Measurements from ENCODE around the gene DNAJB2.
A peak's percentile ranks its signal among the peaks of the same experiment; 100 is the strongest.
"Not testable (repeated sequence)": the region's sequence is repeated elsewhere in the genome, so short reads cannot be mapped to it uniquely, and the experiment has no call there.

Gene DNAJB2

DNA sequence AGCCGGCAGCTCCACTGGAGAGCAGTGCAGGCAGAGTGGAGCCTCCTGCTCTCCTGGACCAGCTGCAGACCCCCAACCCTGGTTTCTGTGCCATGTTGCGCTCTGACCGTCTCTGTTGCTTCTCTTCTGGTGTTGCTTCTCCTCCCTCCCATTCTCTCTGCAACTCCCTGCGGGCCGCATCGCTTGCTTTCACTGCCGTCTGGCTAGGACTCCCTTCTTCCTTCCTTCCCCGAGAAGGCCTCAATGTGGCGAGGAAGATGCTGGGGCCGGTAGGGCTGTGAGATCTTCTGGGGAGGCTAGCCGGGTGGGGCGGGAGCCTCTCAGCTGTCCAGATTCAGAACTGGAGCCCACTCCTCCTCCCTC is 6.2 kb downstream of the DNAJB2 start:
- no peak for DNase-seq (ENCODE audit: low read depth in 2 of 2)

DNA sequence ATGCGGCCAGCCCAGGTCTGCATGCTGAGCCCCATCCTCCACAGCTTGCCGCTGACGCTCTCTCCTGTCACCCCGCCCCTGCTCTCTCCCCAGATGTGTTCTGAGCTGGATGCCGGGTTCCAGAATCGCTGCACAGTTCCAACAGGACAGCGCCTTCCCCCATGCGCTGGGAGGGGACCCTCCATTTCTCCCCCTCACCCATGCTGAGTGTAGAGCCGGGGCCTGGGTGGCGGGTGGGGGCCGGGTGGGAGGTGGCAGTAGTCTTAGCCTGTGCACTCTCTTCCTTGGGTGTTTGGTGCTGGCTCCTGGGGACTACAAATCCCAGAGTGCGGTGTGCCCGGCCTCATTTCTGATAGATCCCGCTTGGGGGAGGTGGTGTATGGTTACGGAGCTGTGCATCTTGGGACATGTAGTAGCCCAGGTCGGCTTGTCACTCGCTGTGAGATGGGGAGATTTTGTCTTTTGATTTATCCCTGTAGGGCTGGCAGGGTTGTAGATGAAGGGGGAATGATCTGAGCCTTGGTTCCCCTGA is 6.8 kb downstream of the DNAJB2 start:
- no peak for DNase-seq (ENCODE audit: low read depth in 2 of 2)

DNA sequence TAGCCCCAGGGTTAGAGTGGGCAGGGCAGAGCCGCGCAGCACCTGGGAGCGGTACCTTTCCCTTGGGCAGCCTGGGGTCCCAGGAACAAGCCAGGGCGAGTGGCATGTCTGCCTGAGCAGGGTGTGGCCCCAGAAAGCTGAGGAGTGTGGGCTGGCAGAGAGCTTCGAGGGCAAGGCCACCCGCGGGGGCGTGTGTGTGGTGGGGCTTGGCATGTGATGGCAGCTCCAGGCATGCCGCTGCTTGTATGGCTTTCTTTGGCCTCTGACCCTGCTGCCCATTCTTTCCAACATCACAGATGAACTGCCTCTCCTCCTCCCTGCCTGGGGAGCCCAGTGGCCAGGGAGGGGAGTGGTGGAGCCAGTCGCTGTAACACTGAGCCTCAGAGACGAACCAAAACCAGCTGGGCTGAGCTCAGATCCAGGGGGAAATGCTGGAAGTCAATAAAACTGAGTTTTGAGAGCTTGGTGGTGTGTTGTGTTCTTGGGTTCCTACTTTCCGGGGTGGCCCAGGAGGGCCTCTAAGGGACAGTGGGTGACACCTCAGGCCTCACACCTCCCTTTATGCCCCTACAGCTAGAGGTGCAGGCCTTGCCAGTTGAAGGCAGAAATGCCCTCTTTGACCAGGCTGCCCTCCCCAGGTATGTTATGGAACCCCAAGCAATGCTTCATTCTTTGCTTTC is 7.4 kb downstream of the DNAJB2 start:
- no peak for DNase-seq (ENCODE audit: low read depth in 2 of 2)

DNA sequence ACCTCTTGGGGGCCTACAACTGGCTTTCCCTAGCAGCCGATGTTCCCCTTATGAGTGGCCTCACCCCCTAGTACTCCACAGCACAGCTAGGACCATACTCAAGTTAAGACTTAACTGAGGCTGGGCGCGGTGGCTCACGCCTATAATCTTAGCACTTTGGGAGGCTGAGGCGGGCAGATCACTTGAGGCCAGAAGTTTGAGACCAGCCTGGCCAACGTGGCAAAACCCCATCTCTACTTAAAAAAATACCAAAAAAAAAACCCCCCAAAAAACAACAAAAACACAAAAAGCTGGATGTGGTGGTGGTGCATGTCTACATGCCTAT is 7.9 kb downstream of the DNAJB2 start:
- DNase-seq (ENCODE audit: low read depth in 2 of 2), result not testable (repeated sequence)

DNA sequence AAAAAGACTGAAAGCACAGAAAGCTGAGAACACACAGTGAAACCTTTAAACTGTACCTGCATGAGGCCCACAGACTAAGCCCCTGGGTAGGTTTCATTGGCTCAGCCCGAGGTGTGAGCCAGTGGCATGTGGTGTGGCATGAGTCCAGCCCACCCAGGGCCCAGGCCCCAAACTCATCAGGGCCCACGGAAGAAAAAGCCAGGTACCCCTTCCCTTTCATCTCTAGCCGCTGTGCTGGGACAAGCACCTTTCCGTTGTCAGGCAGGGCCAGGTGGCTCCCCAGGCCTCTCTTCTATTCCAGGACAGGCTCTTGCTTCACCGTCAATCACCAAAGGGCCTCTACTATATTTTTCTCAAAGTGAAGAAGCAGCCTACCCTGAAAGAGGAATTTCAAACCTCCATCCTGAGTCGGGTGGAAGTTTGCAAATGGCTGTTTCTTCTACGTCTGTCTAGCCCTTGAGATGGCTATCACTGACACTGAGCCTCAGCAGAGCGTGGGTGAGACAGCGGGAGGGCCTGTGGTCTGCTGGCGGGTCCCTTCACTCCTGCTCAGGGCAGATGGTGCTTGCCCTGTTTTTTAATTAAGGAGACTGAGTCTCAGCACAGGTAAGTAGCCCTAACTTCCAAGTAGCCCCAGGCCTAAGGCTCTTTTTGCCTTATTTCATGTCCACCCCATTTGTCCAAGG is 8.6 kb downstream of the DNAJB2 start:
- DNase-seq (ENCODE audit: low read depth in 2 of 2), result no peak

DNA sequence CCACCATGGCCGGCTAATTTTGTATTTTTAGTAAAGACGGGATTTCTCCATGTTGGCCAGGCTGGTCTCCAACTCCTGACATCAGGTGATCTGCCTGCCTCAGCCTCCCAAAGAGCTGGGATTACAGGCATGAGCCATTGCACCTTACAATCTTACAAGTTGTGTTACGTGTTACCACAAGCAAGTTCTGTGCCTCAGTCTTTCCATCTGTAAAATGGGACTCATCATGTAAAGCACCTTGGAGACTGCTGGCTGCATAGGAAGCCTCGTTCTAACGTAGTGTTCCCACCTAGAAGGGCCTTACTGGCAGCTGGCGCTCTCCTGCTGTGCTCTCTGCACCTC is 10.0 kb downstream of the DNAJB2 start:
- no peak for DNase-seq (ENCODE audit: low read depth in 2 of 2)

DNA sequence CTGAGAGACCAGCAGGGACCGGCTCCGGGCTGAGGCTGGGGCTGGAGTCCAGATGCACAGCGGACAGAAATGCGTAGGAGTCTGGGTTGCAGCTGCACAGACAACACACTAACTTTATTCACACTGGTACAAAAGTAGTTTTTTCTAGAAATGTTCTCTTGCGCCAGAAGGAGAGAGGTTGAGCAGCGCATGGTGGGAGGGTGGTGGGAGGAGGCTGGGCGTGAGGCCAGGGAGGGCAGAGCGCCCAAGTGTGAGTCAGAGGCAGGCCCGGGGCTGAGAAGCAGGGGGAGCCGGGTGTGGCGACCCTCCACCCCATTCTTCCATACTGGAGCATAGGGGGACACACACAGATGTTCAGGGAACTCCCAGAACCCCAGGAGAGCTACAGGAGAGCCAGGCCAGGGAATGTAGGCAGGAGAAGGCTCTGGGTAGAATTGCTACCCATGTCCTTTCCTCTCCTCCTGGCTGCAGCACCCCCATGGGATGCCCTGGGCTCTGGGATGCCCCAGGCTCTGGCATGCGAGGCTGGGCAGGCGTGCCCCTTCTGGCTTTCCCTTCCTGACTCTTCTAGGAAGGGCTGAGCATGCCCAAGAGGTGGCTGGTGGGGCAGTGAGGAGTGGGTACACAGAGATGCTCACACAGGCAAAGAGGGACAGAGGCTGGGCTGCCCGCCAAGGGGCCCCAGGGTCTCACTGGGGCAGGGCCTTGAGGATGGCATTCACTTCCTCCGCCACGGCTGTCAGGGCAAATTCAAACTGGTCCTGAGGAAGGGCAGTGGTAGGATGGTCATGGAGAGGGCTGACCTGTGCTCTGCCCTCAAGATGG is 10.6 kb downstream of the DNAJB2 start:
- DNase-seq (ENCODE audit: low read depth in 2 of 2), result no peak

DNA sequence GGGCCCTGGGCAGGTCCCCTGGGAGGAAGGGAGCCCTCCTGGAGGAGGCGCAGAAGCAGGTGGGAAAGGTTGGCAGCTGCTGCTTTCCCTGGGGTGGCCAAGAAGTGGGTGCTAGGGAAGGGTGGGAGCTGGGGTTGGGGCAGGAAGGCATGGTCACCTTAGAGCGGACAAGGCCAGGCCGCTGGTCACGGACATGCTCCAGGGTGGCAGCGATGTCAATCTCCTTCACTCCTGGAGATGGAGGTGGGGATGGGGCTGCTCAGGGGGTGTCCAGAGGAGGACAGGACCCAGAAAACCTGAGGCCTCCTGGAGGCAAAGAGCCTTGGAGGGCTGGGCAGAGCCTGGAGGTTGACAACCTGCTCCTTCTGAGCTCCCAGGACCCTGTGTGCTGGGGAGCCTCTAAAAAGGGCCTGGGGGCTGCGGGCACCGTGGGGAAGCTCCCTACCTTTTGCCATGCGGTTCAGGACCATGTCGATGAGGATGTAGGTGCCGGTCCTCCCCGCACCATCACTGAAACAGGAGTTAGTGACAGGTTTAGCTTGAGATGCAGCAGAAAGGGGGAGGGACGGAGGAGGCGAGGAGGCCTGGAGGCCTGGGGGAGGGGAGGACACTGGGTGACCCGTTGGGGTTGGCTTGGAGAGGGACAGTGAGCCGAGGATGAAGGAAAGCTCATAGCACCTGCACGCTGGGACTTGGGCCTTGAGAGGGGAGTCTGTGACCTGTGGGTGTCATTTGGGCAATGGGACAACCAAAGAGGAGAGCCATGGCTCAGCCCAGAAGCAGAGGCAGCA is 11.4 kb downstream of the DNAJB2 start:
- DNase-seq (ENCODE audit: low read depth in 2 of 2), result no peak

DNA sequence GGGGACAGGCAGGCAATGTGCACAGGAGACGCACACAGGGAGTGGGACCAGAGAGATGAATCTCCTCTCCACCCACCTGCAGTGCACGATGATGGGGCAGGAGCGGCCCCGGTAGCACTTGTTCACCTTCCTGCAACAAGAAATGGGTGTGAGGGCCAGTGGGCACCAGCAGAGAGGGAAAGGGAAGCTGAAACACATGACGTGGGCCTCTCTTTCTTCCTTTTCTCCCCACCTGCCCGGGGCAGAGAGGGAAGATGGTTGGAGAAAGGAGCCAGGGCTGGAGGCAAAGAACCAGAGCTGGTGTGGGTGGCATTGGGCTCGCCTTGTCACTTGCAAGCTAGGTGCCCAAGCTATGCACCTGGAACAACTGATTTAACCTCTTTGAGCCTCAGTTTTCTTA is 12.2 kb downstream of the DNAJB2 start:
- DNase-seq (ENCODE audit: low read depth in 2 of 2), result no peak

DNA sequence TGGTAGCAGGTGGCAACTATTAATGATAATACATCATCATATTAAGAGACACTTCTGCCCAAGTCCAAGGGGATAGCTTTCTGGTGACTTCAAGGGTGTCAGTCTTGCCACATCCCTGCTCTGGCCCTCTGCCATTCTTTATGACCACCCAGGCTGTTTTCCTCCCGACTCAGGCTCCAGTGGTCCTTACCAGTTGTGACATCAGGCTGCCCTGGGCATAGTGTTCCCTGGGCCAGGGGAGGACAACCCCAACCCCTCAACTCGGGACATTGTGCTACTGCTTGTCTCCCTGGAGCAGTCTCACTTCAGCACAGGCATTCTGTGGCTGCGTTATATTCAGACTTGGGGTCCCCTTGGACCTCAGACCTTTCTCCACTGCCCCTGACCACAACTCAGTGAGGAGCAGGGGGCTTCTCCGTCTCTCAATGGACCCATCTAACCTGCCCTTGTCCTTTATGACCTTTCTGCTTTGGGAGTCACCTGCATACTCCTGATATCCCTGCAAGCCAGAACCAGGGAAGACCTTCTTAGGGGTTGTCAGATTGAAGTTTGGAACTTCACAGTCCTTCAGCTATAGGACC is 12.8 kb downstream of the DNAJB2 start:
- DNase-seq (ENCODE audit: low read depth in 2 of 2), result no peak

DNA sequence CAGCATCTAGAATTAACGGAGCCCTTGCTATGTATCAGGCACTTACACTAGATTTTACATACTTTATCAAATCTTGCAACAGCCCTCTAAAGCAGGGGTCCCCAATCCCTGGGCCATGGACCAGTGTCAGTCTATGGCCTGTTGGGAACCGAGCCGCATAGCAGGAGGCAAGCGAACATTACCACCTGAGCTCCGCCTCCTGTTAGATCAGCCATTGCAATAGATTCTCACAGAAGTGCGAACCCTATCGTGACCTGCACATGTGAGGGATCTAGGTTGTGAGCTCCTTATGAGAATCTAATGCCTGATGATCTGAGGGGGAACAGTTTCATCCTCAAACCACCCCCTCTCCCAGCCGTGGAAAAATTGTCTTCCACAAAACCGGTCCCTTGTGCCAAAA is 13.4 kb downstream of the DNAJB2 start:
- DNase-seq (ENCODE audit: low read depth in 2 of 2), result no peak

DNA sequence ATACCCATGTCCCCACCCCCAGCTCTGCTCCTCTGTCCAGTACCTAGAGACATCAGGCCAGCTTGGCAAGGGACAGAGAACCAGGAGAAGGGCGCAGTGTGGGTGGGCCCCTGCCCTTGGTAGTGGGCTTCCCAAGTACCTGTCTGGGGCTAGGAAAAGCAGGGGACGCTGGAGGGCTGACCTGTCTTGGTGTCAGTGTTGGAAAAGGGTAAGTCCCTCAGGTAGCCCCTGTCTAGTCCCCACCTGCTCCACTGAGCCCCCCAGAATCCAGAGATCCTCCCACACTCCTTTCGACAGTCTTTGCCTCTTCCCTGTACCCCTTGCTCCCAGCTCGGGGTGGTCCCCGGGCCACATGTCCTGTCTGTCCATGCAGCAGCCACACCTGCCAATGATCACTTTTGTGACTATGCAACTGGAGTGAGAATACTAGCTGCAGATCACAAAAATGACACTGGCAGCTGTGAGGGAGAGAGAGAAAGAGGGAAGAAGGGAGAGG is 14.6 kb downstream of the DNAJB2 start:
- no peak for DNase-seq (ENCODE audit: low read depth in 2 of 2)

DNA sequence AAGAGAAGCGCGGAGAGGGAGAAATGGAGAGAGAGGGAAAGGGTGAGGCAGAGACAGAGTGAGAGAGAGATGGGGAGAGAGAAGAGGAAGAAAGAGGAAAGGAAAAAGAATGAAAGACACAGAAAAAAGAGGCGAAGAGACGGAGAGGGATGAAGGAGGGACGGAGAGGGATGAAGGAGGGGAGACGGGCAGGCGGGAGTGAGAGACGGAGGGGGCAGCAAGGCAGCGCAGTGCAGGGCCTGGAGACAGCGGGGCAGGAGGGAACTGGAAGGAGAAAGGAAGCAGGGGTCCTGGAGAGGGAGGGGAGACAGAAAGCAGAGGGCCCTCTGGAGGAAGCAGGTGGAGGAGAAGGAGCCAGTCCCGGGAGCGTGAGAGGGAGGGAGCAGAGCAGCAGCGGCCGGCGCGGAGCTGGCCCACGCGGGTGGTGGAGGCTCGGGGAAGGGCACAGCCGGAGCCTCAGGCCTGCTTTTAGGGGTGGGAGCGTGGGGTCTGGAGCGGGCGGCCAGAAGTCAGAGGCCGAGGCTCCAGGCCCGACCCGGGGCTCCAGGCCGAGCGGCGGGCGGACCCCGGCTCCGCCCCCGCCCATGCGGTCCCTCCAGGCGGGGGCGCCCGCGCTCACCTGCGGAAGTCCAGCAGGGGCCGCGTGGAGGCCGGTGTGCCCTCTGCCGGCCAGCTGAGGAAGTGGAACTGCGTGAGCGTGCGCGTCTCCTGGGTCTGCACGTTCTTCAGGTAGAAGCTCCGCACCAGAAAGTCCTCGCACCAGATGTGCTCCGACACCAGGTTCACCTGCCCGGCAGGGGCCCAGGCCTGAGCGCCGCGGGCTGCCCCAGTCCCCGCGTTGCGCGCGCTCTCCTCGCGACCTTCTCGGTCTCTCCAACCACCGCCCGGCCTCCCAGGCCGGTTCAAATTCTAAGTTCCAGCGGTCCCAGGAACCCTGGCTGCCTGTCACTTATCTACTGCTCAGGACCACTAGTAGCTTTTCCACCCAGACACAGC is 15.5 kb downstream of the DNAJB2 start:
- peak; percentile 81 to 86 for DNase-seq (ENCODE audit: low read depth in 2 of 2)

DNA sequence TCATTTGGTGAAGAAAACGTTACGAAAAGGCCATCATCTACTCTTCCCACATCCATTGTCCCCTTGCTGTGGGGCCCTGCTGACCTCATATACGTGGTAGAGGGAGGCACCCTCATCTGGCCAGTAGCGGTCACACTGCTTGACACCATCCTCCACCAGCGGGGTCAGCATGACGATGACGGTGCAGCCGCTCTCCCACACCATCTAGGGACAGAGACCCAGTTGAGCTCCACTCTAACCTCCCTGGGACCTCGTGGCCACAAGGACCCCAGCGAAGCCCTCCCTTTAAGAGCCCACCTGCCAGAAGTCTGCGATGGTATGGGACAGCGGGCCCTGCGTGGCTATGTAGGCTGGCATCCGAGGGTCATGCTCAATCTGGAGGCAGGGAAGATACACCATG is 17.0 kb downstream of the DNAJB2 start:
- DNase-seq (ENCODE audit: low read depth in 2 of 2), result no peak

DNA sequence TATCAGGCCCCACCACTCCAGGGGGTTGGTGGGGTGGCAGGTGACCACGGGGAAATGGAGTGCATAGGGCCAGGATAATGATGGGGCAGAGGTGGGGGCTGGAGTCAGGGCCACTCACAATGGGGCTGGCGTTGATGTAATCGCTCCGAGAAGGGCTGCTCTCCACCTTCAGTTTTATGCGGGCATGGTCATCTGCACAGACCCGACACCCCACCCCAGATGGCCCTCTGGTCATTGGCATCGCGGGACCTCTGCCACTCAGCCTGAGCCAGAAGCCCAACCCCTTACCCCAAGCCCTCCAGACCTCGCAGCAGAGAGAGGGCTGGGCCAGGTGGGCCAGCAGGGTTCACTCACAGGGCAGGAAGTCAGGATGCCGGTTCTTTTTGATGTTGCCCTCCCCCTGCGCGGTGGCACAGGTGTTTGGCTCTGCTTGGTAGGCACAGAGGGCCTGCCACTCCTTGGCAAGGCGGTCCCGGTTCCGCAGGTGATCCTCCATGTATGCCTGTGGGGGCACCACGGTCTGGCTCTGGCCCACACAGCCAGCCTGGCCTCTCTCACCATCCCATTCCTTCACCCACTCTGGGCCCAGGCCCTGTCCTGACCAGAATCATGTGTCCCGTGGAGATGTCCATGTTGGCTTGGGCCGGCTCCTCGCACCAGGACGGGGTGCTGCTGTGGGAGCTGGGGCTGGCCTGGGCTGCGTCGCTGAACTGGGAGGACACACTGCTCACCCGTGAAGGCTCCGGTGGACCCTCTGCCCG is 17.6 kb downstream of the DNAJB2 start:
- no peak for DNase-seq (ENCODE audit: low read depth in 2 of 2)

DNA sequence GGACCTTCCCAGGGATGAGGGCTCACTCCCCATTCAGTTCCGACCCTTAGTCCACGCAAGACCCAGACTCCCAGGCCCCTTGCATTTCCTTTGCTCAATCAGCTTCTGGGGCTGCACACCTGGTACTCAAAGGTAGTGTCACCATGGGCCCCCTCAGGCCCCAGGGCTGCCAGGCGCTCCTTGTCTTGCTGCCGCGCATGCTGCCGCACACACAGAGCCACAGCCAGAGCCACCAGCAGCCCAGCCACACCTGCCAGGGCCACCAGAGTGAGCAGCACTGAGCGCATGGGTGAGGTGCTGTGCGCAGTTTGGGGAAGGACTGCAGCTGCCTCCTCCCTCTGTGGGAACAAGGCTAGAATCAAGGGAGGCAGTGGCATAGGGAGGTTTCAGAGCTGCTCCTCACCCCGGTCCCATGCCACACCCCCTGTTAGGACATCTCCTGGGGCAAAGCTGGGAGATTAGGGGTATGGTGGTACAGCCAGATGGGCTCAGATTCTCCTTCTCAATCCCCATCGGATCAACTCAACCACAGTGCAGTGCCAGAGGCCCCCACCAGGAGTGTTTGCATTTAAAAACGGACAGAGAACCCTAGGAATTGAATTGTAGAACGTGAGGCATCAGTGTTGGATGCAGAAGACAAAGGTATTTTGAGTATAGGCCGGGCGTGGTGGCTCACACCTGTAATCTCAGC is 18.7 kb downstream of the DNAJB2 start:
- no peak for DNase-seq (ENCODE audit: low read depth in 2 of 2)

DNA sequence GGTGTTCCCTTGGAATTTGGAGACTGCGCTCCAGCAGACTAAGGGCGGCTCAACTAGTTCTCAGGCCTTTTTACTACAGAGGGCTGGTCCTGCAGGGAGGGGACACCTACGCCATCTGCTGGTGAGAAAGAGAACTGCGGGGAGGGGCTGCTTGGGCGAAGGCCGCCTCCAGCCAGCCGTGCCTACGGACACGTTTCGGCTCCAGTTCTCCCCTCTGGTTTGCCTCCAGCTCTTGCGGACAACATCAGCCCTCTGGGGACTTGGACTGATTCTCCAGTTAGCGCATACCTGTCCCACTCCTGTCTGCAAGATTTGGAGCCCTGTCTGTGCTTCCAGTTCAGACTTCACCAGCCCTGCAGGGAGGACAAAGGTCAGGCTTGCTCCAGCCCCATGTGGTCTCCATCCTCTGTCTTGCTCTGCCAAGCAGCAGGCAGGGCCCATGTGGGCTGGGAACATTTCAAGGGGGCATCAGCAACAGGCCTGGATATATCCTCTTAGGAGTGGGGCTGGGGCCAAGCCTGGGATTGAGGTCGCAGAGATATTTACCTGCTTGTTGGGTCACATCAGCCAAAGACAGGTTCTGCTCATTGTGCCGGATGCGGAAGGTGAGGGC is 19.7 kb downstream of the DNAJB2 start:
- DNase-seq (ENCODE audit: low read depth in 2 of 2), result peak; percentile 90 to 93

DNA sequence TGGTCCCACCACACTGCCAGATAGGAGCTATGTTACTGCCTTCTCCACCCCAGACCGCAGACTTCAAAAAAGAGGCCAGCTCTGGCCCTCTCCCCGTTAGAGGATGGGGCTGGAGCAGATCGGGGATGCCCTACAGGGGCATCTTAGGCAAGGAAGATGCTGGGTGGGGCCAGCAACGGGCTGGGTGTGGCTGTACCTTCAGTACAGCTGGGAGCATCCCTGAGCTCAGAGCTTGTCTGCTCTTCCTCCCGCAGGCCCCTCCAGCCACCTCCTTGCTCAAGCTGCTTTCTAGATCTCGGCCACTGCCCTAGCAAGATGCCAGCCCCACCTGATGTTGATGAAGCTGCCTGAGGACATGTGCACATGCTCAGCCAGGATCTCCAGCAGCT is 20.2 kb downstream of the DNAJB2 start:
- no peak for DNase-seq (ENCODE audit: low read depth in 2 of 2)

DNA sequence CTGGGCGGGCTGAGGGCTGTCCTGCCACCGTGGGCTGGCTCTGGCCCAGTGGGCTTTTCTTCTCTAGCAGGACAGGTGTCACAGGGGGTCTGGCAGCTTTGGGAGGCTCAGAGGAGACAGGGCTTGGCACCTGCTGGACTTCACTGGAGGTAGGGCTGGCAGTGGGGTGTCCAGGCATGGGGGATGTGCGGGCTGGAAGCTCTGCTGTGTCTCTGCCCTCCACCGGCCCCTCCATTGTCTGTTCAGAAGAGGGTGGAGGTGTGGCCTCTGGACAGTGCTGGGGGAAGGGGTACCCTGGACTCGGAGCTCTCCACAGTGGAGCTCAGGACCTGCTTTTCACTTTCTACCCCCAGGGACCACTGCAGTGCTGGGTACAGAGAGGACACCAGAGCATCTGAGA is 20.9 kb downstream of the DNAJB2 start:
- DNase-seq (ENCODE audit: low read depth in 2 of 2), result no peak
